Loucy (cell line): ENCODE measurements around the gene LTBP1.

Experiments used
- H2AFZ ChIP-seq: fragments of 200-600 bp; sonication (generic); 2 replicates; pipeline ENCODE4 v1.6.0; 2016; ENCODE audit warnings: antibody characterized with exemption, mild to moderate bottlenecking, low read length, moderate library complexity
- H3F3A ChIP-seq: fragments of 200-600 bp; 2 replicates; pipeline ENCODE4 v1.6.0; 2016; ENCODE audit warnings: antibody characterized with exemption, low read depth, mild to moderate bottlenecking
- H3K27me3 ChIP-seq: fragments of 200-600 bp; sonication (generic); 2 replicates; pipeline ENCODE4 v1.6.1; 2014; ENCODE audit warnings: low read length, mild to moderate bottlenecking; ENCODE audit not compliant: insufficient read depth, poor library complexity, severe bottlenecking
- H3K36me3 ChIP-seq: fragments of 200-600 bp; sonication (generic); 2 replicates; pipeline ENCODE4 v1.6.1; 2016; ENCODE audit warnings: low read length; ENCODE audit not compliant: insufficient read depth
- H3K4me1 ChIP-seq: fragments of 200-600 bp; sonication (generic); 2 replicates; pipeline ENCODE4 v1.5.1; 2014; ENCODE audit warnings: low read length, mild to moderate bottlenecking; ENCODE audit not compliant: insufficient read depth, poor library complexity, severe bottlenecking
- H3K4me2 ChIP-seq: fragments of 200-600 bp; sonication (generic); 2 replicates; pipeline ENCODE4 v1.6.0; 2014; ENCODE audit warnings: antibody characterized with exemption, low read length, low read depth, mild to moderate bottlenecking; ENCODE audit not compliant: poor library complexity, severe bottlenecking
- H3K4me3 ChIP-seq: fragments of 200-600 bp; sonication (generic); 2 replicates; pipeline ENCODE4 v1.5.1; 2014; ENCODE audit warnings: low read length, mild to moderate bottlenecking, mixed read lengths; ENCODE audit not compliant: poor library complexity, severe bottlenecking
- H3K79me2 ChIP-seq: fragments of 200-600 bp; sonication (generic); 2 replicates; pipeline ENCODE4 v1.6.1; 2014; ENCODE audit warnings: low read length; ENCODE audit not compliant: insufficient read depth
- H3K9ac ChIP-seq: fragments of 200-600 bp; sonication (generic); 2 replicates; pipeline ENCODE4 v1.6.0; 2014; ENCODE audit warnings: mild to moderate bottlenecking, low read depth, low read length, moderate library complexity; ENCODE audit not compliant: poor library complexity, severe bottlenecking
- H3K9me2 ChIP-seq: fragments of 200-600 bp; sonication (generic); replicated peaks from 2 replicates; pipeline ENCODE4 v1.6.1; 2016; ENCODE audit warnings: low read depth, low read length, mixed read lengths
- H3K9me3 ChIP-seq: fragments of 200-600 bp; sonication (generic); 2 replicates; pipeline ENCODE4 v1.6.1; 2014; ENCODE audit warnings: mild to moderate bottlenecking, antibody characterized with exemption, low read length, low read depth; ENCODE audit not compliant: insufficient read depth
- H4K20me1 ChIP-seq: fragments of 200-600 bp; sonication (generic); 2 replicates; pipeline ENCODE4 v1.6.0; 2014; ENCODE audit warnings: antibody characterized with exemption, low read length, mild to moderate bottlenecking; ENCODE audit not compliant: insufficient read depth, poor library complexity, severe bottlenecking
- EZH2phosphoT487 ChIP-seq: fragments of 200-600 bp; IDR thresholded peaks from 2 replicates; pipeline ENCODE4 v1.6.1; 2018; ENCODE audit warnings: antibody characterized with exemption, mild to moderate bottlenecking, moderate library complexity, borderline replicate concordance
- TF ChIP-seq, protein P1 (sequence below): fragments of 200-600 bp; sonication (generic); conservative IDR thresholded peaks from 2 replicates; pipeline ENCODE4 v1.5.1; 2014; ENCODE audit warnings: mild to moderate bottlenecking, antibody characterized with exemption, low read length

LTBP1 gene

DNA sequence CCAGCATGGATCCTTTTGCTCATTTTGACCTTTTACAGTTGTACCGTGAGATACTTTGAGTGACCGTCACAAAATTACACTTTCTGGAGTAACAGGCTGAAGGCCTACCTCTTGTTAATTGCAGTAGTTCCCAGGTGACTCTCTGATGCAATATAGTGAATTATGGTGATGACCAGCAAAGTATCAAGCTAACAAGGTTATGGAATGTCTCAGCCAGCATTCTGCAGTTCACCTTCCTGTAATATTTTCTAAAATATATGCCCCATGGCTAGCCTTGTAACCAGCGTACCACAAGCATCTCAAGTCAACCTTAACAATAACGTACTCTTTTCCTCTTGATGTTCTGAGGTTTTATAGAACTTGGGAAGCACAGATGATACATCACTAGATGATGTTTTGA is 234.7 kb downstream of the LTBP1 start:
- H3K9me2 ChIP-seq: no peaks in the 10 kb centered on the region
- no peaks in the 10 kb centered on the region for H3K9me3 ChIP-seq
- peaks cover 8% of the 10 kb centered on the region for H3K4me1 ChIP-seq
- no peaks in the 10 kb centered on the region for H4K20me1 ChIP-seq
- H3K9ac ChIP-seq: no peak overlapping the region
- no peak overlapping the region for H2AFZ ChIP-seq
- H3K4me2 ChIP-seq: no peak overlapping the region
- no peak for TF ChIP-seq EZH2phosphoT487
- TF ChIP-seq, protein P1, sequence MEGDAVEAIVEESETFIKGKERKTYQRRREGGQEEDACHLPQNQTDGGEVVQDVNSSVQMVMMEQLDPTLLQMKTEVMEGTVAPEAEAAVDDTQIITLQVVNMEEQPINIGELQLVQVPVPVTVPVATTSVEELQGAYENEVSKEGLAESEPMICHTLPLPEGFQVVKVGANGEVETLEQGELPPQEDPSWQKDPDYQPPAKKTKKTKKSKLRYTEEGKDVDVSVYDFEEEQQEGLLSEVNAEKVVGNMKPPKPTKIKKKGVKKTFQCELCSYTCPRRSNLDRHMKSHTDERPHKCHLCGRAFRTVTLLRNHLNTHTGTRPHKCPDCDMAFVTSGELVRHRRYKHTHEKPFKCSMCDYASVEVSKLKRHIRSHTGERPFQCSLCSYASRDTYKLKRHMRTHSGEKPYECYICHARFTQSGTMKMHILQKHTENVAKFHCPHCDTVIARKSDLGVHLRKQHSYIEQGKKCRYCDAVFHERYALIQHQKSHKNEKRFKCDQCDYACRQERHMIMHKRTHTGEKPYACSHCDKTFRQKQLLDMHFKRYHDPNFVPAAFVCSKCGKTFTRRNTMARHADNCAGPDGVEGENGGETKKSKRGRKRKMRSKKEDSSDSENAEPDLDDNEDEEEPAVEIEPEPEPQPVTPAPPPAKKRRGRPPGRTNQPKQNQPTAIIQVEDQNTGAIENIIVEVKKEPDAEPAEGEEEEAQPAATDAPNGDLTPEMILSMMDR: no peak
- no peaks in the 10 kb centered on the region for H3K27me3 ChIP-seq
- H3K79me2 ChIP-seq: no peaks in the 10 kb centered on the region
- no peak overlapping the region for H3K4me3 ChIP-seq
- no peaks in the 10 kb centered on the region for H3K36me3 ChIP-seq
- H3F3A ChIP-seq: no peaks in the 10 kb centered on the region

DNA sequence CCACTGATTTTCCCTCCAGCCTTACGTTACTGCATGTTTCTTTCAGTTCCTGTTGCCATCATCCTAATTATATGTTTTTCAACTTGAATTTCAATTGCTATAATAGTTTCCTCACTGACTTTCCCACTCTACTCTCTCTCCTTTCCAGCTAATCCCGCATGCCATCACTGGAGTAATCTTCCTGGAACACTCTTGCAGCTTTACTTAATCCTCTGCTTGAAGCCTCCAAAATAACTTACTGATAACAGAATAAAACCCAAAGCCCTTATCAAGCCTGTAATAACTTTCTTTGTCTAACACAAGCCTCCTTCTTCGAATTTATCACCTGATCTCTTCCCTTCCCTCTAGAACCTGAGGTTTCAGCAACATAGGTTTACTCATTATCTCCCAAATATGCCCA is 237.3 kb downstream of the LTBP1 start:
- H3K79me2 ChIP-seq: no peaks in the 10 kb centered on the region
- no peak for TF ChIP-seq EZH2phosphoT487
- TF ChIP-seq, protein P1: no peak

DNA sequence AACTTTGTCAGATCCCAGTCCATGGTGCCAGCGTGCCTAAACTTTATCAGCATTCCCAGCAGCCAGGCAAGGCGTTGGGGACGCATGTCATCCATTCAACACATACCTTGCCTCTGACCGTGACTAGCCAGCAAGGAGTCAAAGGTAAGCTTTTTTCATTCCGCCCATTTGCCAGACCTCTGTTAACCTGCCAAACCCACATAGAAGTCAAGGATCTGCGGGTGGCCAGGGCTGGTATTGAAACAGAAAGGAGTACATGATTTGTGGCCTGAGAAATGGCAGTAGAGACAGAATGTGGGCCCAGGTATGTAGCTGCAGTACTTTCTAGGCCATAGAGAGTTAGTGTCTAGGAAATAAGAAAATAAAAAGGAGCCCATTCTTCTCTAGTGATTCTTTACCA is 240.2 kb downstream of the LTBP1 start:
- TF ChIP-seq, protein P1: no peak
- TF ChIP-seq EZH2phosphoT487: no peak
- H3K4me2 ChIP-seq: no peak overlapping the region
- no peaks in the 10 kb centered on the region for H4K20me1 ChIP-seq

More for the DNA sequence above, 237.3 kb downstream of the LTBP1 start:
- no peak overlapping the region for H3K4me2 ChIP-seq
- H3K36me3 ChIP-seq: no peaks in the 10 kb centered on the region
- H3K9ac ChIP-seq: no peak overlapping the region
- no peak overlapping the region for H3K4me3 ChIP-seq
- H2AFZ ChIP-seq: no peak overlapping the region
- H3K27me3 ChIP-seq: no peaks in the 10 kb centered on the region
- no peaks in the 10 kb centered on the region for H3K9me2 ChIP-seq
- no peaks in the 10 kb centered on the region for H3K9me3 ChIP-seq
- H3K4me1 ChIP-seq: no peaks in the 10 kb centered on the region
- H3F3A ChIP-seq: no peaks in the 10 kb centered on the region
- H4K20me1 ChIP-seq: no peaks in the 10 kb centered on the region

More for the DNA sequence above, 240.2 kb downstream of the LTBP1 start:
- Histone ChIP-seq H2AFZ (no peak overlapping the region), H3F3A (no peaks in the 10 kb centered on the region), H3K9me3 (no peaks in the 10 kb centered on the region), H3K27me3 (no peaks in the 10 kb centered on the region), H3K79me2 (no peaks in the 10 kb centered on the region), H3K4me1 (peaks cover 13% of the 10 kb centered on the region), H3K9me2 (no peaks in the 10 kb centered on the region), H3K4me3 (no peak overlapping the region), H3K36me3 (no peaks in the 10 kb centered on the region), H3K9ac (no peak overlapping the region)
